HEK293 (cell line): Measurements from ENCODE around the gene WARS2.

Experiments
- KLF7 ChIP-seq: fragments of 450-650 bp; formaldehyde crosslinking; IDR thresholded peaks from 2 replicates; pipeline ENCODE4 v1.5.1; 2016; ENCODE audit warnings: missing biosample characterization, missing genetic modification characterization, borderline replicate concordance
- KLF8 ChIP-seq: fragments of 450-650 bp; formaldehyde crosslinking; IDR thresholded peaks from 2 replicates; pipeline ENCODE4 v1.5.1; 2016; ENCODE audit warnings: missing biosample characterization, missing genetic modification characterization
- KLF9 ChIP-seq: fragments of 450-650 bp; formaldehyde crosslinking; IDR thresholded peaks from 2 replicates; pipeline ENCODE4 v1.5.1; 2016; ENCODE audit warnings: missing biosample characterization, missing genetic modification characterization, low read depth
- OSR2 ChIP-seq: fragments of 450-650 bp; formaldehyde crosslinking; IDR thresholded peaks from 2 replicates; pipeline ENCODE4 v1.5.1; 2016; ENCODE audit warnings: missing biosample characterization, missing genetic modification characterization
- SCRT2 ChIP-seq: fragments of 450-650 bp; formaldehyde crosslinking; IDR thresholded peaks from 2 replicates; pipeline ENCODE4 v1.5.1; 2016; ENCODE audit warnings: missing biosample characterization, missing genetic modification characterization
- TCF7L2 ChIP-seq: IDR thresholded peaks from 2 replicates; pipeline ENCODE4 v1.6.1; 2011; ENCODE audit warnings: low read depth, mild to moderate bottlenecking, inconsistent platforms, low read length, moderate library complexity, borderline replicate concordance
- TRIM28 ChIP-seq: IDR thresholded peaks from 2 replicates; pipeline ENCODE4 v1.6.1; 2011; ENCODE audit warnings: low read length, control low read depth, borderline replicate concordance
- YY2 ChIP-seq: fragments of 450-650 bp; formaldehyde crosslinking; IDR thresholded peaks from 2 replicates; pipeline ENCODE4 v1.5.1; 2016; ENCODE audit warnings: missing biosample characterization, missing genetic modification characterization
- ZBTB21 ChIP-seq: fragments of 450-650 bp; formaldehyde crosslinking; IDR thresholded peaks from 2 replicates; pipeline ENCODE4 v1.5.1; 2017; ENCODE audit warnings: missing biosample characterization, missing genetic modification characterization
- ZBTB48 ChIP-seq: fragments of 450-650 bp; formaldehyde crosslinking; IDR thresholded peaks from 2 replicates; pipeline ENCODE4 v1.5.1; 2016; ENCODE audit warnings: missing biosample characterization, missing genetic modification characterization
- ZBTB6 ChIP-seq: fragments of 450-650 bp; formaldehyde crosslinking; IDR thresholded peaks from 2 replicates; pipeline ENCODE4 v1.5.1; 2017; ENCODE audit warnings: missing biosample characterization, missing genetic modification characterization
- ZBTB7A ChIP-seq: fragments of 450-650 bp; formaldehyde crosslinking; IDR thresholded peaks from 2 replicates; pipeline ENCODE4 v1.5.1; 2016; ENCODE audit warnings: low read depth, missing biosample characterization, missing genetic modification characterization
- ZFP37 ChIP-seq: fragments of 450-650 bp; formaldehyde crosslinking; IDR thresholded peaks from 2 replicates; pipeline ENCODE4 v1.5.1; 2016; ENCODE audit warnings: missing biosample characterization, missing genetic modification characterization
- ZNF10 ChIP-seq: fragments of 450-650 bp; formaldehyde crosslinking; IDR thresholded peaks from 2 replicates; pipeline ENCODE4 v1.5.1; 2017; ENCODE audit warnings: missing biosample characterization, missing genetic modification characterization
- ZNF112 ChIP-seq: fragments of 450-650 bp; formaldehyde crosslinking; IDR thresholded peaks from 2 replicates; pipeline ENCODE4 v1.5.0; 2017; ENCODE audit warnings: missing biosample characterization, missing genetic modification characterization
- ZNF121 ChIP-seq: fragments of 450-650 bp; formaldehyde crosslinking; IDR thresholded peaks from 2 replicates; pipeline ENCODE4 v1.5.1; 2016; ENCODE audit warnings: missing biosample characterization, missing genetic modification characterization
- ZNF132 ChIP-seq: fragments of 450-650 bp; formaldehyde crosslinking; IDR thresholded peaks from 2 replicates; pipeline ENCODE4 v1.5.1; 2017; ENCODE audit warnings: missing biosample characterization, missing genetic modification characterization, borderline replicate concordance
- ZNF157 ChIP-seq: fragments of 450-650 bp; formaldehyde crosslinking; IDR thresholded peaks from 2 replicates; pipeline ENCODE4 v1.5.1; 2016; ENCODE audit warnings: missing biosample characterization, missing genetic modification characterization
- ZNF16 ChIP-seq: fragments of 450-650 bp; formaldehyde crosslinking; IDR thresholded peaks from 2 replicates; pipeline ENCODE4 v1.5.1; 2016; ENCODE audit warnings: low read depth, missing biosample characterization, missing genetic modification characterization
- ZNF169 ChIP-seq: fragments of 450-650 bp; formaldehyde crosslinking; IDR thresholded peaks from 2 replicates; pipeline ENCODE4 v1.5.1; 2016; ENCODE audit warnings: missing biosample characterization, missing genetic modification characterization
- ZNF184 ChIP-seq: fragments of 450-650 bp; IDR thresholded peaks from 2 replicates; pipeline ENCODE4 v1.5.1; 2018; ENCODE audit warnings: missing biosample characterization, mild to moderate bottlenecking, missing genetic modification characterization
- ZNF239 ChIP-seq: fragments of 450-650 bp; formaldehyde crosslinking; IDR thresholded peaks from 2 replicates; pipeline ENCODE4 v1.5.1; 2016; ENCODE audit warnings: missing biosample characterization, missing genetic modification characterization
- ZNF335 ChIP-seq: fragments of 450-650 bp; formaldehyde crosslinking; conservative IDR thresholded peaks from 2 replicates; pipeline ENCODE4 v1.5.1; 2016; ENCODE audit warnings: missing biosample characterization, missing genetic modification characterization
- ZNF48 ChIP-seq: fragments of 450-650 bp; formaldehyde crosslinking; IDR thresholded peaks from 2 replicates; pipeline ENCODE4 v1.5.1; 2016; ENCODE audit warnings: missing biosample characterization, missing genetic modification characterization
- ZNF660 ChIP-seq: fragments of 450-650 bp; IDR thresholded peaks from 2 replicates; pipeline ENCODE4 v1.5.1; 2018; ENCODE audit warnings: missing biosample characterization, mild to moderate bottlenecking, missing genetic modification characterization
- ZNF76 ChIP-seq: fragments of 450-650 bp; formaldehyde crosslinking; IDR thresholded peaks from 2 replicates; pipeline ENCODE4; 2016; ENCODE audit warnings: low read depth, missing biosample characterization, missing genetic modification characterization, borderline replicate concordance
- ZNF777 ChIP-seq: fragments of 450-650 bp; formaldehyde crosslinking; IDR thresholded peaks from 2 replicates; pipeline ENCODE4 v1.5.1; 2017; ENCODE audit warnings: missing biosample characterization, missing genetic modification characterization, borderline replicate concordance
- ZNF791 ChIP-seq: fragments of 450-650 bp; formaldehyde crosslinking; IDR thresholded peaks from 2 replicates; pipeline ENCODE4 v1.5.1; 2016; ENCODE audit warnings: missing biosample characterization, missing genetic modification characterization
- TF ChIP-seq, protein P1 (sequence below): fragments of 450-650 bp; formaldehyde crosslinking; IDR thresholded peaks from 2 replicates; pipeline ENCODE4 v1.5.1; 2017; ENCODE audit warnings: missing biosample characterization, missing genetic modification characterization
- TF ChIP-seq, protein P2 (sequence below): fragments of 450-650 bp; formaldehyde crosslinking; conservative IDR thresholded peaks from 2 replicates; pipeline ENCODE4 v1.5.1; 2016; ENCODE audit warnings: low read depth, missing biosample characterization, missing genetic modification characterization

The WARS2 gene

DNA sequence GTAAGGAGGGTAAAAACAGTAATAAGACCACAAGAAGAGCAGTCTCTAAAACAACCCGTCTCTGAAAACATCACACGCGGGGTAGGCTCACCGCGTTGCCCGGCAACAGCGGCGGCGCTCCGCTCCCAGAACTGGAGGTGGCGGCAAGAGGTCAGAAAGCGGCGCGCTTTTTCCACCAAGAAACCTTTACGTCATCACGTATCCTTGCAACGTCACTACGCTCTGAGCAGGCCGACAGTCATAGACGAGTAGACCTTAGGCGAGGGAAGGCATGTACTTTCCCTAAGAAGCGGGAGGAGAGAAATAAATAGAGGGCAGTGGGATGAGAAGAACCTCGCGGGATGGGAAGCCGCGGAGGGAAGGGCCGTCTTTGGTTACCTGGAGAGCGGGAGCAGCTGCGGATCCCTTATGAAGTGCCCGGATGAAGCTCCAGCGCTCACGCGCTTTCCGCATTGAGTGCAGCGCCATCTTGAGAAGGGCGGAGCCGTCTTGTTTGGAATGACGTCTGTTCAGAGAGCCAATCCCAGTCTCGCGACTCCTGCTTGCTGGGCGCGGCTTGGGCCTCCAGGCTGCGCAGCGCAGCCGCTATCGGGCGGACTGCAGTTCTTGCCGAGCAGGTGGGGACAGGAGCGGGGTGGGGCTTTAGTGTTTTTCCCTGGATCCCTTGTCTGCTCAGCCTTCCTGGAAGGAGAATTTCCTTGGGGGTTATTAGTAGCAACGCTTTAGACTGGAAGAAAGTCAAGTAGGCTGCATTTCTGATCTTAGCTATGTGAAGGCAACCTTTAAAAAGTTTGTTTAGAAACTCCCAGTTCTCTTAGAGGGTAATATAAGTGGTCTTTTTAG, at the start of gene WARS2 (continued):
- TF ChIP-seq KLF8 (tag by site-specific recombination) (peak; percentile 84), TCF7L2 (no peak), ZNF121 (tag by site-specific recombination) (no peak), ZNF335 (tag by site-specific recombination) (peak; percentile 81), ZNF16 (tag by site-specific recombination) (no peak), ZNF239 (tag by site-specific recombination) (no peak), ZNF169 (tag by site-specific recombination) (no peak), KLF7 (tag by site-specific recombination) (peak; percentile 44; the same call in 1 of the 2 replicates), ZNF791 (tag by site-specific recombination) (no peak), ZNF132 (tag by site-specific recombination) (no peak), KLF9 (tag by site-specific recombination) (peak; percentile 36; the same call in 1 of the 2 replicates), ZNF10 (tag by site-specific recombination) (no peak; the same call in 1 of the 2 replicates), ZNF660 (tag by site-specific recombination) (peak; percentile 35), ZNF157 (no peak), OSR2 (tag by site-specific recombination) (no peak), ZNF76 (peak; percentile 49; the same call in 1 of the 2 replicates), ZNF777 (peak; percentile 15; the same call in 1 of the 2 replicates), ZFP37 (tag by site-specific recombination) (0 out of 2 replicates have a peak, but pooled peaks have one; percentile 82), ZBTB48 (peak; percentile 91), TRIM28 (peak; percentile 52; the same call in 1 of the 2 replicates), ZBTB7A (tag by site-specific recombination) (no peak), ZBTB21 (tag by site-specific recombination) (peak; percentile 100), ZNF184 (no peak), ZNF112 (no peak), SCRT2 (tag by site-specific recombination) (no peak; the same call in 1 of the 2 replicates), YY2 (tag by site-specific recombination) (peak; percentile 81), ZBTB6 (tag by site-specific recombination) (peak; percentile 91), ZNF48 (tag by site-specific recombination) (no peak)
- TF ChIP-seq, protein P1, sequence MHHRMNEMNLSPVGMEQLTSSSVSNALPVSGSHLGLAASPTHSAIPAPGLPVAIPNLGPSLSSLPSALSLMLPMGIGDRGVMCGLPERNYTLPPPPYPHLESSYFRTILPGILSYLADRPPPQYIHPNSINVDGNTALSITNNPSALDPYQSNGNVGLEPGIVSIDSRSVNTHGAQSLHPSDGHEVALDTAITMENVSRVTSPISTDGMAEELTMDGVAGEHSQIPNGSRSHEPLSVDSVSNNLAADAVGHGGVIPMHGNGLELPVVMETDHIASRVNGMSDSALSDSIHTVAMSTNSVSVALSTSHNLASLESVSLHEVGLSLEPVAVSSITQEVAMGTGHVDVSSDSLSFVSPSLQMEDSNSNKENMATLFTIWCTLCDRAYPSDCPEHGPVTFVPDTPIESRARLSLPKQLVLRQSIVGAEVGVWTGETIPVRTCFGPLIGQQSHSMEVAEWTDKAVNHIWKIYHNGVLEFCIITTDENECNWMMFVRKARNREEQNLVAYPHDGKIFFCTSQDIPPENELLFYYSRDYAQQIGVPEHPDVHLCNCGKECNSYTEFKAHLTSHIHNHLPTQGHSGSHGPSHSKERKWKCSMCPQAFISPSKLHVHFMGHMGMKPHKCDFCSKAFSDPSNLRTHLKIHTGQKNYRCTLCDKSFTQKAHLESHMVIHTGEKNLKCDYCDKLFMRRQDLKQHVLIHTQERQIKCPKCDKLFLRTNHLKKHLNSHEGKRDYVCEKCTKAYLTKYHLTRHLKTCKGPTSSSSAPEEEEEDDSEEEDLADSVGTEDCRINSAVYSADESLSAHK (tag by site-specific recombination), result peak; percentile 34; the same call in 1 of the 2 replicates
- TF ChIP-seq, protein P2, sequence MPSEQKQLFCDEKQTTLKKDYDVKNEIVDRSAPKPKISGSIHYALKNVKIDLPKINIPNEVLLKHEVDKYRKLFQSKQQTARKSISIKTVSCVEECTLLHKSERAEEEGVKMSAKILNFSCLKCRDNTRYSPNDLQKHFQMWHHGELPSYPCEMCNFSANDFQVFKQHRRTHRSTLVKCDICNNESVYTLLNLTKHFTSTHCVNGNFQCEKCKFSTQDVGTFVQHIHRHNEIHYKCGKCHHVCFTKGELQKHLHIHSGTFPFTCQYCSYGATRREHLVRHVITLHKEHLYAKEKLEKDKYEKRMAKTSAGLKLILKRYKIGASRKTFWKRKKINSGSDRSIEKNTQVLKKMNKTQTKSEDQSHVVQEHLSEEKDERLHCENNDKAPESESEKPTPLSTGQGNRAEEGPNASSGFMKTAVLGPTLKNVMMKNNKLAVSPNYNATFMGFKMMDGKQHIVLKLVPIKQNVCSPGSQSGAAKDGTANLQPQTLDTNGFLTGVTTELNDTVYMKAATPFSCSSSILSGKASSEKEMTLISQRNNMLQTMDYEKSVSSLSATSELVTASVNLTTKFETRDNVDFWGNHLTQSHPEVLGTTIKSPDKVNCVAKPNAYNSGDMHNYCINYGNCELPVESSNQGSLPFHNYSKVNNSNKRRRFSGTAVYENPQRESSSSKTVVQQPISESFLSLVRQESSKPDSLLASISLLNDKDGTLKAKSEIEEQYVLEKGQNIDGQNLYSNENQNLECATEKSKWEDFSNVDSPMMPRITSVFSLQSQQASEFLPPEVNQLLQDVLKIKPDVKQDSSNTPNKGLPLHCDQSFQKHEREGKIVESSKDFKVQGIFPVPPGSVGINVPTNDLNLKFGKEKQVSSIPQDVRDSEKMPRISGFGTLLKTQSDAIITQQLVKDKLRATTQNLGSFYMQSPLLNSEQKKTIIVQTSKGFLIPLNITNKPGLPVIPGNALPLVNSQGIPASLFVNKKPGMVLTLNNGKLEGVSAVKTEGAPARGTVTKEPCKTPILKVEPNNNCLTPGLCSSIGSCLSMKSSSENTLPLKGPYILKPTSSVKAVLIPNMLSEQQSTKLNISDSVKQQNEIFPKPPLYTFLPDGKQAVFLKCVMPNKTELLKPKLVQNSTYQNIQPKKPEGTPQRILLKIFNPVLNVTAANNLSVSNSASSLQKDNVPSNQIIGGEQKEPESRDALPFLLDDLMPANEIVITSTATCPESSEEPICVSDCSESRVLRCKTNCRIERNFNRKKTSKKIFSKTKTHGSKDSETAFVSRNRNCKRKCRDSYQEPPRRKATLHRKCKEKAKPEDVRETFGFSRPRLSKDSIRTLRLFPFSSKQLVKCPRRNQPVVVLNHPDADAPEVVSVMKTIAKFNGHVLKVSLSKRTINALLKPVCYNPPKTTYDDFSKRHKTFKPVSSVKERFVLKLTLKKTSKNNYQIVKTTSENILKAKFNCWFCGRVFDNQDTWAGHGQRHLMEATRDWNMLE (tag by site-specific recombination), result peak; percentile 73
